ENCODE results near the gene TPRX2. TPM values are rescaled to one million over a fixed set of nuclear protein-coding genes. Genes with fewer than 3 reads are reported as not detected.
"Not testable (repeated sequence)": the region's sequence is repeated elsewhere in the genome, so short reads cannot be mapped to it uniquely, and the experiment has no call there.

Gene TPRX2, protein sequence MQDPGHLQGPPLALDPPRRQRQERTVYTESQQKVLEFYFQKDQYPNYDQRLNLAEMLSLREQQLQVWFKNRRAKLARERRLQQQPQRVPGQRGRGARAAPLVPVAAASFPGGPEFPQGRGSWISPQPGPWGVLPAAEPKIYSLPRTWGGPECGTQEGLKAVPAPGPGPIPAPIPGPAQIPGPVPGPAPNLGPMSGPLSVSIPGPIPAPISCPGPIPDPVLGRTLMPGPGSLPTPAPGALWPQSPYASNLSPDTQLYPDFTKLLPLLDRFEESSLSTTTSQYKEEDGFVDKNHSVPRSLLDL
- not detected for total RNA-seq
- polyA plus RNA-seq: not detected
- long read RNA-seq, donor 1: 0 reads
- long read RNA-seq, donor 2: 0 reads

DNA sequence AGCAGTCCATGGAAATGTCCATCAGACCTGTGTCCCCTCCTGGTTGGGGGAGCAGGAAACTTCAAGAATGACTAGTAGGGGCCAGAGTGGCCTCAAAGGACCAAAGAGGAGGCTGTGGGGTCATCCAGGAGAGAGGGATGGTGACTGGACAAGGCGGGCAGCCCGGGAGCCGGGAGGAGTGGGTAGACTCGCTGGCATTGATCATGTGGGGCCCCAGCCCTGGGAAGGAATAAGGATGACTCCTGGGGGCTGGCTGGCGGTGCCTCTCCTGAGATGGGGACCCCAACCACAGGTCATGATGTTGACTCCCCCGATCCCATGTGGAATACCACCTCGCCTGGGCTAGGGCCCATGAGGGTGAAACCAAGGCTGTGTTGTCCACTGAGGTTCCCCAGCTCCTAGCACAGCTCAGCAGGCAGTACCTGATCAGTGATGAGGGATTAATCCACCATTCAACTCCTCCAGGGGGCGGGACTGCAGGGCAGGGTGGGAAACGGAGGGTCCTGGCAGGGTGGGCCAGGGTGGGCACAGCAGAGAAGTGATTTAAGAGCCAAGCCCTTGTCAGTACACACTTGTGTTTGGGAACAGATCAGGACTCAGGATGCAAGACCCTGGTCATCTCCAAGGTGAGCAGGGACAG lies at the start of gene TPRX2:
Gene TPRX2 (plus strand): TSS at position 590 of the 640 bp plus-strand sequence. CDS start 12 bp downstream, at position 602.
- ATAC-seq (ENCODE audit: low FRiP score); H3K9me3 ChIP-seq (ENCODE audit: control insufficient read depth, low read length); H3K36me3 ChIP-seq (ENCODE audit: control insufficient read depth in 1 of 2, insufficient read depth in 2 of 2, low read length in 1 of 2); H3K27ac ChIP-seq (ENCODE audit: low read depth in 1 of 2, low read length in 2 of 2); H3K4me1 ChIP-seq (ENCODE audit: control insufficient read depth in 1 of 2, insufficient read depth in 2 of 2, low read length in 2 of 2); H3K4me3 ChIP-seq (ENCODE audit: low read length in 2 of 2); intact Hi-C loops (cut with DNase I); H3K27me3 ChIP-seq (ENCODE audit: control insufficient read depth in 1 of 2, insufficient read depth in 2 of 2, low read length in 1 of 2): not testable (repeated sequence)
- WGBS, 2 donors: 88 to 91% methylated on average over 9 of the region's 9 CpGs
- DNase-seq: peak in 1 of 2 donors; percentile 29

DNA sequence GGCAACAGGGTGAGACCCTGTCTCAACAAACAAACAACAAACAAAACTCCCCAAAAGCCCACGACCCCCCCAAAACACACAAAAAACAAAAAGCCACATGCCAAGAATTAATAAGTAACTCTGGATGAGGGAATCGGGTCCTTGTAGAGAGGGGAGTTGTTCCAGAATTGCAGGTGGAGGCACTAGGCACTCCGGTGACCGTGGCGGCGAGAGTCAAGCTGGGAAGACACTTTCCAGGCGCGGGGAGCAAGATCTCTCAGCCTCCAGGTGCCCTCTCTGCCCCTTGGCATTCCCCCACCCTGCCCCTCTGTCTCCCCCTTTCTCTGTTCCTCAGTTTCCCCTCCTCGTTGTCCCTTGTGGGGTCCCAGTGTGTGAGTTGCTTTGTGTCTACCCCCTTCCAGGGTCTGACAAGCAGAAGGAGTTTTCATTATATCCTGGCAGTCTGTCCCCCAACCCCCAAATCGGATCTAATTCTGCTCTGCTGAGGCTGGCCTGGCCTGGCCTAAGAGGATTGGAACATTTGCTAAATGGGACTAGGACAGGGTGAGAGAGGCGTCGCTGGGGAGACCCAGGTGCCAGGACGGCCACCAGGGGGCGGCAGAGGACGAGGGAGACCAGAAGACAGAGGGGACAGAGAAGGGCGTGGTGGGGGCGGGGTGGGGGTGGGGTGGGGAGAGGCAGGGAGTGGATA lies 45.6 kb upstream of the TPRX2 start:
- 39 to 41% methylated on average over 16 to 17 of the region's 17 CpGs for WGBS, 2 donors
- H3K27me3 ChIP-seq (ENCODE audit: control insufficient read depth in 1 of 2, insufficient read depth in 2 of 2, low read length in 1 of 2): no peaks in the 10 kb centered on the region
- H3K4me1 ChIP-seq (ENCODE audit: control insufficient read depth in 1 of 2, insufficient read depth in 2 of 2, low read length in 2 of 2): no peaks in the 10 kb centered on the region
- no peak overlapping the region for H3K4me3 ChIP-seq (ENCODE audit: low read length in 2 of 2)
- no peak overlapping the region for H3K27ac ChIP-seq (ENCODE audit: low read depth in 1 of 2, low read length in 2 of 2)
- ATAC-seq (ENCODE audit: low FRiP score) (peak; percentile 74), DNase-seq (peak; percentile 79 to 93)
- H3K36me3 ChIP-seq (ENCODE audit: control insufficient read depth in 1 of 2, insufficient read depth in 2 of 2, low read length in 1 of 2): no peaks in the 10 kb centered on the region
- intact Hi-C loops (cut with DNase I): no loop called here
- no peaks in the 10 kb centered on the region for H3K9me3 ChIP-seq (ENCODE audit: control insufficient read depth, low read length)

DNA sequence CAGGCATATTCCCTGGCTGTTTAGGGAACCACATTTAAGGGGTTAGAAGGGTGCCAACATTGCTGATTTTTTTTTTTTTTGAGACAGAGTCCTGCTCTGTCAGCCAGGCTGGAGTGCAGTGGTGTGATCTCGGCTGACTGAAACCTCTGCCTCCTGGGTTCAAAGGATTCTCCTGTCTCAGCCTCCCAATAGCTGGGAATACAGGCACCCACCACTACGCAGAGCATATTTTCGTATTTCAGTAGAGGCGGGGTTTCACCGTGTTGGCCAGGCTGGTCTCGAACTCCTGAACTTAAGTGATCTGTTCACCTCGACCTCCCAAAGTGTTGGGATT lies 45.1 kb upstream of the TPRX2 start:
- DNase-seq: no peak
- intact Hi-C loops (cut with DNase I): no loop called here
- WGBS, 2 donors: 55 to 56% methylated on average over 7 of the region's 7 CpGs
- H3K27me3 ChIP-seq (ENCODE audit: control insufficient read depth in 1 of 2, insufficient read depth in 2 of 2, low read length in 1 of 2): no peaks in the 10 kb centered on the region
- H3K4me1 ChIP-seq (ENCODE audit: control insufficient read depth in 1 of 2, insufficient read depth in 2 of 2, low read length in 2 of 2): no peaks in the 10 kb centered on the region
- ATAC-seq (ENCODE audit: low FRiP score): no peak
- no peaks in the 10 kb centered on the region for H3K9me3 ChIP-seq (ENCODE audit: control insufficient read depth, low read length)
- H3K36me3 ChIP-seq (ENCODE audit: control insufficient read depth in 1 of 2, insufficient read depth in 2 of 2, low read length in 1 of 2): no peaks in the 10 kb centered on the region
- H3K4me3 ChIP-seq (ENCODE audit: low read length in 2 of 2): no peak overlapping the region
- no peak overlapping the region for H3K27ac ChIP-seq (ENCODE audit: low read depth in 1 of 2, low read length in 2 of 2)

DNA sequence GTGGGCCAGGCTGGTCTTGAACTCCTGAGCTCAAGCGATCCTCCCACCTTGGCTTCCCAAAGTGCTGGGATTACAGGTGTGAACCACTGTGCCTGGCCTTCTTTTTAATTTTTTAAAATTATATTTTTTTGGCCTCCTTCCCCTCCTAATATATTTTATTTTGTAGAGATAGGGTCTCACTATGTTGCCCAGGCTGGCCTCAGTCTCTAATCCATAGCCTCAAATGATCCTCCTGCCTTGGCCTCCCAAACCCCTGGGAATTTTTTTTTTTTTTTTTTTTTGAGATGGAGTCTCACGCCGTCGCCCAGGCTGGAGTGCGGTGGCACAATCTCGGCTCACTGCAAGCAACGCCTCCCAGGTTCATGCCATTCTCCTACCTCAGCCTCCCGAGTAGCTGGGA lies 42.8 kb upstream of the TPRX2 start:
- H3K9me3 ChIP-seq (ENCODE audit: control insufficient read depth, low read length); H3K4me3 ChIP-seq (ENCODE audit: low read length in 2 of 2); H3K36me3 ChIP-seq (ENCODE audit: control insufficient read depth in 1 of 2, insufficient read depth in 2 of 2, low read length in 1 of 2); DNase-seq; H3K27me3 ChIP-seq (ENCODE audit: control insufficient read depth in 1 of 2, insufficient read depth in 2 of 2, low read length in 1 of 2); H3K27ac ChIP-seq (ENCODE audit: low read depth in 1 of 2, low read length in 2 of 2); ATAC-seq (ENCODE audit: low FRiP score); intact Hi-C loops (cut with DNase I); H3K4me1 ChIP-seq (ENCODE audit: control insufficient read depth in 1 of 2, insufficient read depth in 2 of 2, low read length in 2 of 2): not testable (repeated sequence)
- WGBS, 2 donors: 91 to 95% methylated on average over 8 of the region's 8 CpGs

DNA sequence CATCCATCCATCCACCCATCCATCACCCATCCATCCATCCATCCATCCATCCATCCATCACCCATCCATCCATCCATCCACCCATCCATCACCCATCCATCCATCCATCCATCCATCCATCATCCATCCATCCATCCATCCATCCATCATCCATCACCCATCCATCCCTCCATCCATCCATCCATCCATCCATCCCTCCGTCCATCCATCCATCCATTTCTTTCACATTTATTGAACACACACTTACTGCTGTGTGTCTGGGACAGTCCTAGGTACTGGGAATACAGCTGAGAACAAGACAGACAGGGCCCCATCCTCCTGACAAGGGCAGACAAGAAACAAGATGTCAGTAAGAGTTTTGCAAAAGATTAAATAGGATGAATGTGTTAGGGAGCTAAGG lies 40.8 kb upstream of the TPRX2 start:
- H3K9me3 ChIP-seq (ENCODE audit: control insufficient read depth, low read length); intact Hi-C loops (cut with DNase I); H3K27ac ChIP-seq (ENCODE audit: low read depth in 1 of 2, low read length in 2 of 2); H3K36me3 ChIP-seq (ENCODE audit: control insufficient read depth in 1 of 2, insufficient read depth in 2 of 2, low read length in 1 of 2); ATAC-seq (ENCODE audit: low FRiP score); H3K4me1 ChIP-seq (ENCODE audit: control insufficient read depth in 1 of 2, insufficient read depth in 2 of 2, low read length in 2 of 2); DNase-seq; H3K4me3 ChIP-seq (ENCODE audit: low read length in 2 of 2); H3K27me3 ChIP-seq (ENCODE audit: control insufficient read depth in 1 of 2, insufficient read depth in 2 of 2, low read length in 1 of 2): not testable (repeated sequence)
- 90 to 95% methylated on average over 1 of the region's 1 CpG for WGBS, 2 donors

DNA sequence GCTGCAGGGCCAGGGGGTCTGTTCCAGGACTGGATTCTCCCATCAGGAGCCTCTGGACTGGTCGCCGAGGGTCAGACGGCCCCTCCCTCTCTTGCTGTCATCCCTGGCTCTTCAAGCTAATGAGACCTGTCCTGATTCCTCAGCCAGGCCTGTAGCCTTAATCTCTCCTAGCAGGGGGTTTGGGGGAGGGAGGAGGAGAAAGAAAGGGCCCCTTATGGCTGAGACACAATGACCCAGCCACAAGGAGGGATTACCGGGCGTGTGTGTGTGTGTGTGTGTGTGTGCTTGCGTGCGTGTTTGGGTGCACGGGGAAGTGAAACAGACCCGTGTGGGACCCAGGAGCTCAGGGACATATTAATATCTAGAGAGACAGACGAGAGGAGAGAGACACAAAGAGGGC lies 39.2 kb upstream of the TPRX2 start:
- intact Hi-C loops (cut with DNase I): no loop called here
- ATAC-seq (ENCODE audit: low FRiP score): no peak
- H3K27me3 ChIP-seq (ENCODE audit: control insufficient read depth in 1 of 2, insufficient read depth in 2 of 2, low read length in 1 of 2): no peaks in the 10 kb centered on the region
- H3K27ac ChIP-seq (ENCODE audit: low read depth in 1 of 2, low read length in 2 of 2): no peak overlapping the region
- no peak overlapping the region for H3K4me3 ChIP-seq (ENCODE audit: low read length in 2 of 2)
- no peaks in the 10 kb centered on the region for H3K9me3 ChIP-seq (ENCODE audit: control insufficient read depth, low read length)
- no peaks in the 10 kb centered on the region for H3K36me3 ChIP-seq (ENCODE audit: control insufficient read depth in 1 of 2, insufficient read depth in 2 of 2, low read length in 1 of 2)
- DNase-seq: peak; percentile 13 to 30
- WGBS, 2 donors: 6 to 15% methylated on average over 10 of the region's 10 CpGs
- H3K4me1 ChIP-seq (ENCODE audit: control insufficient read depth in 1 of 2, insufficient read depth in 2 of 2, low read length in 2 of 2): no peaks in the 10 kb centered on the region

DNA sequence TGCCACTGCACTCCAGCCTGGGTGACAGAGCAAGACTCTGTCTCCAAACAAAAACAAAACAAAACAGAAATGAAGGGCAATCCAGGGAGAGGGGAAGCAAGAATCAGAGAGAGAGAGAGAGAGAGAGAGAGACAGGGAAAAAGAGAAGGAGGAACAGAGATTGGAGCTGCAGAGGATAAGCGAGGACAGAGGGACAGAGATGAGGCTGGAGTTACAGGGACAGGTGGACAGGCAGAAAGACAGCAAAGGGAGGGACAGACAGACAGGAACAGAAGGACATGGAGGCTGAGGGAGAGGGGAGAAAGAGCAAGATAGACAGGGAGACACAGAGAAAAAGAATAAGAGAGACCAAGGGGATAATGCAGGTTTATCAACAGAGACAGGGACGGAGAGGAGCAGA lies 38.6 kb upstream of the TPRX2 start:
- no peaks in the 10 kb centered on the region for H3K4me1 ChIP-seq (ENCODE audit: control insufficient read depth in 1 of 2, insufficient read depth in 2 of 2, low read length in 2 of 2)
- H3K9me3 ChIP-seq (ENCODE audit: control insufficient read depth, low read length): no peaks in the 10 kb centered on the region
- no peak overlapping the region for H3K27ac ChIP-seq (ENCODE audit: low read depth in 1 of 2, low read length in 2 of 2)
- DNase-seq: no peak
- no peak for ATAC-seq (ENCODE audit: low FRiP score)
- 67 to 71% methylated on average over 2 of the region's 2 CpGs for WGBS, 2 donors
- intact Hi-C loops (cut with DNase I): no loop called here
- no peaks in the 10 kb centered on the region for H3K36me3 ChIP-seq (ENCODE audit: control insufficient read depth in 1 of 2, insufficient read depth in 2 of 2, low read length in 1 of 2)
- H3K27me3 ChIP-seq (ENCODE audit: control insufficient read depth in 1 of 2, insufficient read depth in 2 of 2, low read length in 1 of 2): no peaks in the 10 kb centered on the region
- no peak overlapping the region for H3K4me3 ChIP-seq (ENCODE audit: low read length in 2 of 2)

DNA sequence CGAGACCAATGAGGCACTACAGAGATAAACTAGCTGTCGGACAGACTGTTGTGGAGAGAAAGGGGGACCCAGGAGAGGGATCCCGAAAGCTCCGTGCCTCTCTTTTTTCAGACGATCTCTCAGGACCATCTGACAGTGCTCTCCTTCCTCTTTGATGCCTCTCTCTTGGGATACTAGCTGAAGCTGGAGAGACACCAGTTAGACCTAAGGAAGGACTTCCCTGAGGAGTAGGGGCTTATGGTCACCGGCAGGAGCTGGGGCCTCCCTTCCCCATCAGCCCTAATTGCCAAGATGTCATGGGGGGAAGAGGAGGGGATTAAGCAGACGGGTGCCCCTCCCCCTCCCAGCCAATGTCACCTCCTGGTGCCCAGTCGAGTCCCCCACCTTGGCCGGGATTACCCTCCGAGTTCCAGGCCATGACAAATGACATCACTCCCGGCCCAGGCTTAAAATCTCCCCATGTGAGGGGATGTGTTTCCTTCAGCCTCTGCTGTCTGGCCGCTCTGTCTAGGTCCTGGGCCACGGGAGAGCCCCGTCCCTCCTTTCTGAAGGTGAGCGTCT lies 37.5 kb upstream of the TPRX2 start, which contains the start of gene CRX:
Gene CRX (plus strand): TSS at position 478 of the 561 bp plus-strand sequence. CDS start 12,507 bp downstream, outside the sequence.
- H3K4me1 ChIP-seq (ENCODE audit: control insufficient read depth in 1 of 2, insufficient read depth in 2 of 2, low read length in 2 of 2): no peaks in the 10 kb centered on the region
- DNase-seq (peak; percentile 29 to 39), ATAC-seq (ENCODE audit: low FRiP score) (no peak)
- 39 to 41% methylated on average over 15 of the region's 15 CpGs for WGBS, 2 donors
- H3K9me3 ChIP-seq (ENCODE audit: control insufficient read depth, low read length): no peaks in the 10 kb centered on the region
- no peak within 1 kb of the TSS for H3K4me3 ChIP-seq (ENCODE audit: low read length in 2 of 2)
- H3K36me3 ChIP-seq (ENCODE audit: control insufficient read depth in 1 of 2, insufficient read depth in 2 of 2, low read length in 1 of 2): no peaks in the 10 kb centered on the region
- no peak within 1 kb of the TSS for H3K27ac ChIP-seq (ENCODE audit: low read depth in 1 of 2, low read length in 2 of 2)
- intact Hi-C loops (cut with DNase I): no loop called here
- H3K27me3 ChIP-seq (ENCODE audit: control insufficient read depth in 1 of 2, insufficient read depth in 2 of 2, low read length in 1 of 2): no peaks in the 10 kb centered on the region
